WERI-Rb-1 (cell line): ENCODE measurements around the gene M1AP.
A peak's percentile ranks its signal among the peaks of the same experiment; 100 is the strongest.

Experiments used
- DNase-seq: peaks from one replicate; pipeline ENCODE4 v3.0.0-alpha.2; 2020
- H3K27ac ChIP-seq: fragments of 250-450 bp; sonication (Bioruptor Pico); 2 replicates; pipeline ENCODE4 v1.5.1; 2020; ENCODE audit warnings: mild to moderate bottlenecking, moderate library complexity
- H3K27me3 ChIP-seq: fragments of 250-450 bp; sonication (Bioruptor Pico); 2 replicates; pipeline ENCODE4 v1.5.1; 2021; ENCODE audit warnings: mild to moderate bottlenecking, low read depth, moderate library complexity; ENCODE audit not compliant: insufficient read depth, severe bottlenecking
- H3K36me3 ChIP-seq: fragments of 250-450 bp; sonication (Bioruptor Pico); 2 replicates; pipeline ENCODE4 v1.5.1; 2020; ENCODE audit warnings: mild to moderate bottlenecking, moderate library complexity
- H3K4me3 ChIP-seq: 2 replicates; pipeline ENCODE4 v1.5.1; 2011; ENCODE audit warnings: low read depth, mild to moderate bottlenecking, control low read depth, low read length
- H3K9me3 ChIP-seq: fragments of 250-450 bp; sonication (Bioruptor Pico); 2 replicates; pipeline ENCODE4 v1.5.1; 2021; ENCODE audit warnings: mild to moderate bottlenecking, moderate library complexity; ENCODE audit not compliant: severe bottlenecking
- CTCF ChIP-seq: IDR thresholded peaks from 2 replicates; pipeline ENCODE4 v1.5.1; 2011; ENCODE audit warnings: low read depth, mild to moderate bottlenecking, control low read depth, inconsistent platforms, low read length

The M1AP gene

GRCh38 chr2:74593826-74594772 lies 54.0 kb downstream of the M1AP start:
- Histone ChIP-seq H3K27me3 (no peaks in the 10 kb centered on the region), H3K9me3 (no peaks in the 10 kb centered on the region), H3K27ac (peak overlapping the region; percentile 2; the same call in 1 of the 2 replicates), H3K4me3 (no peak overlapping the region), H3K36me3 (no peaks in the 10 kb centered on the region)
- DNase-seq = no peak
- no peak for TF ChIP-seq CTCF

- peak overlapping the region; percentile 42 for H3K27ac ChIP-seq
- H3K27me3 ChIP-seq = no peaks in the 10 kb centered on the region
- H3K4me3 ChIP-seq = no peak overlapping the region
- DNase-seq = no peak
- no peak for TF ChIP-seq CTCF
- H3K9me3 ChIP-seq = no peaks in the 10 kb centered on the region
- H3K36me3 ChIP-seq = no peaks in the 10 kb centered on the region
Observed at GRCh38 chr2:74588664-74589063, 59.5 kb downstream of the M1AP start.

DNA sequence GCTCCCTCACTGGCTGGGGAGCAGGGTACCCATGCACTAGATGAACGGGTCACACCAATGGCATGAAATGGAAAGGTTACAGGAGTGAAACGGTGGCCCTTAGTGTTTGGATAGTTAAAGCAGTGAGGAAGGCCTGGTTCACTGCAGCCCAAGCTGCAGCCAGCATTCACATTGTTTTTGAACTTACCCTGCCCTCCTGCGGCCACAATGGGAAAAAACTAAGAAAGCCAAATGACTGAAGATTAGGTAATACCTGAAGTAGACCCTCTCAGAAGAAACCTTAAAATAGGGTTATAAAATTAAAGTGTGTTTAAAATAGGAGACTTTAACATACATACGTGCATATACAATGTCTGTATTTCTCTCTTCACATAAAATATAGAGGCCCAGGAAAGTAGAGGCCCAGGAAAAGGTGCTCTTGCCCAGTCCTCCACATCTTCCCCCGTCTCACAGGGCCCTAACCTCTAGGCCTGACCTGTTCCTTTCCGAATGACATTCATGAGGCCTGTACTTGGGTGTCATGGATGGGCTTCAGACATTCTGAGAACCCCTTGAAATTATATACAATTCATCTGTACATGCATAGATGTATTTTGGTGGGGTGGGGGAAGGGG lies 60.4 kb downstream of the M1AP start:
- Histone ChIP-seq H3K9me3 (no peaks in the 10 kb centered on the region), H3K4me3 (no peak overlapping the region), H3K27me3 (no peaks in the 10 kb centered on the region), H3K36me3 (no peaks in the 10 kb centered on the region), H3K27ac (peak overlapping the region; percentile 45)
- DNase-seq = peak; percentile 81
- TF ChIP-seq CTCF = peak; percentile 77

GRCh38 chr2:74585406-74586185 lies 62.5 kb downstream of the M1AP start:
- no peak overlapping the region for H3K4me3 ChIP-seq
- no peaks in the 10 kb centered on the region for H3K27me3 ChIP-seq
- H3K9me3 ChIP-seq = no peaks in the 10 kb centered on the region
- TF ChIP-seq CTCF = peak; percentile 9; the same call in 1 of the 2 replicates
- H3K27ac ChIP-seq = no peak overlapping the region
- no peaks in the 10 kb centered on the region for H3K36me3 ChIP-seq
- DNase-seq = no peak

DNA sequence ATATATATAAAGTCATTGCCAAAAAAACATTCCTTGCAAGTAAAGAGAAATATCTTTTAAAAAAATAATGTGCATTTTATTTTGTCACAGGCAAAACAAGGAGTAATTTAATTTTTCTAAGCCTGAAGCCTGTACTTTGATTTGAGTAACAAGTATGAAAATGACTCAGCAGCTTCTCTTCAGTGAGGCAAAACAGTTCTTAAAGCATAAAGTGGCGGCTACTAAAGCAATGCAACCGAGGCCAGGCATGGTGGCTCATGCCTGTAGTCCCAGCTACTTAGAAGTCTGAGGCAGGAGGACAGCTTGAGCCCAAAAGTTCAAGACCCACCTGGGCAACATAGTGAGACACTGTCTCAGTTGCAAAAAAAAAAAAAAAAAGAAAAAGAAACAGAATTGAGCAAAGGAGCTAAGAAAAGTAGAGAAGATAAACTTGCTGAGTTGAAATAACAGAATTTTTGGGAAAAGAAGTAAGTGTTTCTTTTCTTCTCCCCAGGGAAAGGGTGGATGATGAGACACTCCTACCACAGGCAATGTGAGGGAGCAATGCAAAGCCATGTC lies 64.0 kb downstream of the M1AP start:
- H3K4me3 ChIP-seq = no peak overlapping the region
- no peaks in the 10 kb centered on the region for H3K36me3 ChIP-seq
- H3K27me3 ChIP-seq = no peaks in the 10 kb centered on the region
- DNase-seq = no peak
- no peaks in the 10 kb centered on the region for H3K9me3 ChIP-seq
- no peak for TF ChIP-seq CTCF
- no peak overlapping the region for H3K27ac ChIP-seq
